ENCODE measurements around the gene STRIT1.

The STRIT1 gene

GRCh38 chr3:155325263-155325835 lies 31.9 kb upstream of the STRIT1 start:
- Mint-ChIP-seq H3K27me3 (no peaks in the 10 kb centered on the region), H3K27ac (no peak overlapping the region), H3K36me3 (no peaks in the 10 kb centered on the region), H3K4me3 (no peak overlapping the region), H3K9me3 (no peaks in the 10 kb centered on the region), H3K4me1 (no peaks in the 10 kb centered on the region)
- ATAC-seq (ENCODE audit: low read depth) (no peak), DNase-seq (ENCODE audit: low spot score in 2 of 2) (no peak)

- no peaks in the 10 kb centered on the region for H3K27me3 Mint-ChIP-seq
- no peak overlapping the region for H3K4me3 Mint-ChIP-seq
- H3K36me3 Mint-ChIP-seq: no peaks in the 10 kb centered on the region
- no peaks in the 10 kb centered on the region for H3K9me3 Mint-ChIP-seq
- ATAC-seq (ENCODE audit: low read depth): peak; percentile 39
- H3K4me1 Mint-ChIP-seq: no peaks in the 10 kb centered on the region
- DNase-seq (ENCODE audit: low spot score in 2 of 2): peak in 1 of 2 donors; percentile 14
- H3K27ac Mint-ChIP-seq: no peak overlapping the region
Measured at GRCh38 chr3:155323063-155323666, 29.7 kb upstream of the STRIT1 start.

GRCh38 chr3:155321418-155321817 lies 27.9 kb upstream of the STRIT1 start:
- no peak overlapping the region for H3K27ac Mint-ChIP-seq
- no peaks in the 10 kb centered on the region for H3K36me3 Mint-ChIP-seq
- no peaks in the 10 kb centered on the region for H3K27me3 Mint-ChIP-seq
- DNase-seq (ENCODE audit: low spot score in 2 of 2): no peak
- no peak overlapping the region for H3K4me3 Mint-ChIP-seq
- H3K4me1 Mint-ChIP-seq: no peaks in the 10 kb centered on the region
- no peaks in the 10 kb centered on the region for H3K9me3 Mint-ChIP-seq
- ATAC-seq (ENCODE audit: low read depth): no peak

GRCh38 chr3:155320934-155321333 lies 27.5 kb upstream of the STRIT1 start:
- no peaks in the 10 kb centered on the region for H3K4me1 Mint-ChIP-seq
- H3K27ac Mint-ChIP-seq: no peak overlapping the region
- no peaks in the 10 kb centered on the region for H3K27me3 Mint-ChIP-seq
- no peak for ATAC-seq (ENCODE audit: low read depth)
- H3K4me3 Mint-ChIP-seq: no peak overlapping the region
- H3K9me3 Mint-ChIP-seq: no peaks in the 10 kb centered on the region
- H3K36me3 Mint-ChIP-seq: no peaks in the 10 kb centered on the region
- DNase-seq (ENCODE audit: low spot score in 2 of 2): no peak

- H3K4me1 Mint-ChIP-seq: no peaks in the 10 kb centered on the region
- no peak overlapping the region for H3K4me3 Mint-ChIP-seq
- H3K27me3 Mint-ChIP-seq: no peaks in the 10 kb centered on the region
- DNase-seq (ENCODE audit: low spot score in 2 of 2): no peak
- ATAC-seq (ENCODE audit: low read depth): no peak
- H3K9me3 Mint-ChIP-seq: no peaks in the 10 kb centered on the region
- no peaks in the 10 kb centered on the region for H3K36me3 Mint-ChIP-seq
- no peak overlapping the region for H3K27ac Mint-ChIP-seq
Measured at GRCh38 chr3:155318740-155319139, 25.3 kb upstream of the STRIT1 start.

GRCh38 chr3:155317211-155317610 lies 23.7 kb upstream of the STRIT1 start:
- ATAC-seq (ENCODE audit: low read depth): no peak
- no peak for DNase-seq (ENCODE audit: low spot score in 2 of 2)

GRCh38 chr3:155316426-155316825 lies 22.9 kb upstream of the STRIT1 start:
- ATAC-seq (ENCODE audit: low read depth) (no peak), DNase-seq (ENCODE audit: low spot score in 2 of 2) (no peak)
- no peak overlapping the region for H3K4me3 Mint-ChIP-seq
- no peaks in the 10 kb centered on the region for H3K9me3 Mint-ChIP-seq
- H3K4me1 Mint-ChIP-seq: no peaks in the 10 kb centered on the region
- H3K36me3 Mint-ChIP-seq: no peaks in the 10 kb centered on the region
- no peak overlapping the region for H3K27ac Mint-ChIP-seq
- no peaks in the 10 kb centered on the region for H3K27me3 Mint-ChIP-seq

More at GRCh38 chr3:155317211-155317610, 23.7 kb upstream of the STRIT1 start:
- H3K4me3 Mint-ChIP-seq: no peak overlapping the region
- H3K27ac Mint-ChIP-seq: no peak overlapping the region
- no peaks in the 10 kb centered on the region for H3K4me1 Mint-ChIP-seq
- H3K27me3 Mint-ChIP-seq: no peaks in the 10 kb centered on the region
- no peaks in the 10 kb centered on the region for H3K9me3 Mint-ChIP-seq
- no peaks in the 10 kb centered on the region for H3K36me3 Mint-ChIP-seq

- no peak overlapping the region for H3K4me3 Mint-ChIP-seq
- ATAC-seq (ENCODE audit: low read depth): no peak
- H3K9me3 Mint-ChIP-seq: no peaks in the 10 kb centered on the region
- no peaks in the 10 kb centered on the region for H3K4me1 Mint-ChIP-seq
- no peaks in the 10 kb centered on the region for H3K36me3 Mint-ChIP-seq
- peaks cover 2% of the 10 kb centered on the region for H3K27me3 Mint-ChIP-seq
- H3K27ac Mint-ChIP-seq: no peak overlapping the region
- no peak for DNase-seq (ENCODE audit: low spot score in 2 of 2)
Measured at GRCh38 chr3:155313916-155314315, 20.4 kb upstream of the STRIT1 start.

- H3K36me3 Mint-ChIP-seq: no peaks in the 10 kb centered on the region
- ATAC-seq (ENCODE audit: low read depth) (no peak), DNase-seq (ENCODE audit: low spot score in 2 of 2) (no peak)
- H3K4me1 Mint-ChIP-seq: no peaks in the 10 kb centered on the region
- no peak overlapping the region for H3K4me3 Mint-ChIP-seq
- no peaks in the 10 kb centered on the region for H3K9me3 Mint-ChIP-seq
- H3K27ac Mint-ChIP-seq: no peak overlapping the region
- peaks cover 2% of the 10 kb centered on the region for H3K27me3 Mint-ChIP-seq
Measured at GRCh38 chr3:155313300-155313699, 19.8 kb upstream of the STRIT1 start.

- DNase-seq (ENCODE audit: low spot score in 2 of 2) (no peak), ATAC-seq (ENCODE audit: low read depth) (no peak)
- Mint-ChIP-seq H3K27me3 (peaks cover 2% of the 10 kb centered on the region), H3K27ac (no peak overlapping the region), H3K9me3 (no peaks in the 10 kb centered on the region), H3K4me1 (no peaks in the 10 kb centered on the region), H3K36me3 (no peaks in the 10 kb centered on the region), H3K4me3 (no peak overlapping the region)
Measured at GRCh38 chr3:155312781-155313180, 19.3 kb upstream of the STRIT1 start.

GRCh38 chr3:155309581-155309980 lies 16.1 kb upstream of the STRIT1 start:
- no peak for DNase-seq (ENCODE audit: low spot score in 2 of 2)
- Mint-ChIP-seq H3K36me3 (no peaks in the 10 kb centered on the region), H3K4me3 (no peak overlapping the region), H3K27me3 (peaks cover 2% of the 10 kb centered on the region), H3K9me3 (no peaks in the 10 kb centered on the region), H3K4me1 (no peaks in the 10 kb centered on the region), H3K27ac (no peak overlapping the region)
- ATAC-seq (ENCODE audit: low read depth): no peak

- H3K9me3 Mint-ChIP-seq: no peaks in the 10 kb centered on the region
- peaks cover 2% of the 10 kb centered on the region for H3K27me3 Mint-ChIP-seq
- DNase-seq (ENCODE audit: low spot score in 2 of 2) (no peak), ATAC-seq (ENCODE audit: low read depth) (no peak)
- no peak overlapping the region for H3K27ac Mint-ChIP-seq
- no peaks in the 10 kb centered on the region for H3K36me3 Mint-ChIP-seq
- no peaks in the 10 kb centered on the region for H3K4me1 Mint-ChIP-seq
- no peak overlapping the region for H3K4me3 Mint-ChIP-seq
Measured at GRCh38 chr3:155308831-155309230, 15.3 kb upstream of the STRIT1 start.

- H3K9me3 Mint-ChIP-seq: no peaks in the 10 kb centered on the region
Measured at GRCh38 chr3:155307183-155307582, 13.7 kb upstream of the STRIT1 start.

GRCh38 chr3:155304394-155304793 lies 10.9 kb upstream of the STRIT1 start:
- Mint-ChIP-seq H3K27ac (no peak overlapping the region), H3K4me3 (no peak overlapping the region), H3K9me3 (peaks cover 2% of the 10 kb centered on the region), H3K4me1 (no peaks in the 10 kb centered on the region), H3K27me3 (no peaks in the 10 kb centered on the region), H3K36me3 (no peaks in the 10 kb centered on the region)
- DNase-seq (ENCODE audit: low spot score in 2 of 2) (no peak), ATAC-seq (ENCODE audit: low read depth) (no peak)

More at GRCh38 chr3:155307183-155307582, 13.7 kb upstream of the STRIT1 start:
- H3K27me3 Mint-ChIP-seq: peaks cover 2% of the 10 kb centered on the region
- H3K36me3 Mint-ChIP-seq: no peaks in the 10 kb centered on the region
- no peak overlapping the region for H3K4me3 Mint-ChIP-seq
- H3K27ac Mint-ChIP-seq: no peak overlapping the region
- ATAC-seq (ENCODE audit: low read depth) (no peak), DNase-seq (ENCODE audit: low spot score in 2 of 2) (no peak)
- H3K4me1 Mint-ChIP-seq: no peaks in the 10 kb centered on the region

GRCh38 chr3:155303540-155304097 lies 10.1 kb upstream of the STRIT1 start:
- Mint-ChIP-seq H3K4me1 (no peaks in the 10 kb centered on the region), H3K9me3 (peaks cover 2% of the 10 kb centered on the region), H3K4me3 (no peak overlapping the region), H3K27ac (no peak overlapping the region), H3K36me3 (no peaks in the 10 kb centered on the region), H3K27me3 (no peaks in the 10 kb centered on the region)
- DNase-seq (ENCODE audit: low spot score in 2 of 2): no peak
- ATAC-seq (ENCODE audit: low read depth): no peak
